ENCODE data around the gene WNK2.

WNK2 gene

GRCh38 chr9:93252116-93252780 is 68.3 kb downstream of the WNK2 start:
- ChIA-PET CTCF (interaction anchor here (0.6 kb wide), 1 partner anchor 238 kb away, joined by 3 read pairs; no protein-coding TSS in a partner anchor), POLR2A (ENCODE audit: low non-redundant PET) (no interaction called here)
- no peak overlapping the region for H3K27ac ChIP-seq
- TF ChIP-seq CTCF (conservative IDR thresholded peaks at IDR 0.05; ENCODE audit: low read depth), result no peak
- DNase-seq (ENCODE audit: low spot score), result no peak

GRCh38 chr9:93252781-93253530 is 69.0 kb downstream of the WNK2 start:
- ChIA-PET CTCF (interaction anchor here (0.6 to 0.9 kb wide), 2 partner anchors 12 to 192 kb away, joined by 3 read pairs; no protein-coding TSS in a partner anchor), POLR2A (ENCODE audit: low non-redundant PET) (no interaction called here)
- H3K27ac ChIP-seq, result no peak overlapping the region
- DNase-seq (ENCODE audit: low spot score), result no peak
- no peak for TF ChIP-seq CTCF (conservative IDR thresholded peaks at IDR 0.05; ENCODE audit: low read depth)

- ChIA-PET CTCF (interaction anchor here (0.6 to 0.9 kb wide), 2 partner anchors 11 to 191 kb away, joined by 3 read pairs; no protein-coding TSS in a partner anchor), POLR2A (ENCODE audit: low non-redundant PET) (no interaction called here)
- TF ChIP-seq CTCF (conservative IDR thresholded peaks at IDR 0.05; ENCODE audit: low read depth), result no peak
- DNase-seq (ENCODE audit: low spot score), result no peak
- H3K27ac ChIP-seq, result no peak overlapping the region
These were observed 69.7 kb downstream of the WNK2 start for GRCh38 chr9:93253633-93254032.

GRCh38 chr9:93254061-93254481 is 70.1 kb downstream of the WNK2 start:
- TF ChIP-seq CTCF (conservative IDR thresholded peaks at IDR 0.05; ENCODE audit: low read depth), result no peak
- no peak for DNase-seq (ENCODE audit: low spot score)
- H3K27ac ChIP-seq, result no peak overlapping the region
- POLR2A ChIA-PET (ENCODE audit: low non-redundant PET), result no interaction called here
- CTCF ChIA-PET, result interaction anchor here (0.9 kb wide), 1 partner anchor 11 kb away, joined by 3 read pairs; no protein-coding TSS in a partner anchor

- ChIA-PET POLR2A (ENCODE audit: low non-redundant PET) (no interaction called here), CTCF (no interaction called here)
- DNase-seq (ENCODE audit: low spot score), result no peak
- no peak for TF ChIP-seq CTCF (conservative IDR thresholded peaks at IDR 0.05; ENCODE audit: low read depth)
- H3K27ac ChIP-seq, result no peak overlapping the region
These were observed 71.0 kb downstream of the WNK2 start for GRCh38 chr9:93254806-93255493.

- no peak for TF ChIP-seq CTCF (conservative IDR thresholded peaks at IDR 0.05; ENCODE audit: low read depth)
- POLR2A ChIA-PET (ENCODE audit: low non-redundant PET), result no interaction called here
- no peak overlapping the region for H3K27ac ChIP-seq
- CTCF ChIA-PET, result interaction anchor here (1.1 kb wide), 1 partner anchor 95 kb away, joined by 3 read pairs; no protein-coding TSS in a partner anchor
- DNase-seq (ENCODE audit: low spot score), result no peak
These were observed 71.5 kb downstream of the WNK2 start for GRCh38 chr9:93255494-93255867.

Data from RWPE1 (cell line).